GM12878 (cell line): ENCODE results near the gene SECISBP2. TPM values are rescaled to one million over a fixed set of nuclear protein-coding genes. Genes with fewer than 3 reads are reported as not detected.
A peak's percentile ranks its signal among the peaks of the same experiment; 100 is the strongest.

Source experiments
- ATAC-seq: fragments of 200-7000 bp; cut with Tn5 transposase; 3 replicates; pipeline ENCODE4 v1.9.1; 2020; ENCODE audit warnings: mild to moderate bottlenecking, moderate library complexity
- BruUV-seq: library from RNA; stranded (reverse); fragments of 400-500 nt; replicated peaks from 2 replicates; lab custom pipeline; 2021; lab: Mats Ljungman, UMichigan
- CTCF ChIA-PET: fragments of 300-600 bp; sonication (Branson Sonifier 250); formaldehyde crosslinking; extraction: SDS; loops from one replicate; lab custom pipeline; 2021; ENCODE audit warnings: inconsistent platforms; lab: Yijun Ruan, JAX
- POLR2A ChIA-PET: fragments of 350-600 bp; formaldehyde crosslinking; extraction: SDS; loops from one replicate; lab custom pipeline; 2021; ENCODE audit warnings: inconsistent platforms; lab: Charles Lee
- RAD21 ChIA-PET: fragments of 300-600 bp; sonication (Branson Sonifier 250); formaldehyde crosslinking; loops from one replicate; lab custom pipeline; 2023; ENCODE audit warnings: antibody characterized with exemption; ENCODE audit not compliant: unreplicated experiment; lab: Charles Lee
- SMC1A ChIA-PET: fragments of 300-600 bp; sonication (Branson Sonifier 250); formaldehyde crosslinking; loops from one replicate; lab custom pipeline; 2023; ENCODE audit not compliant: unreplicated experiment, uncharacterized antibody; lab: Charles Lee
- DNase-seq: peaks from one replicate; pipeline ENCODE4 v3.0.0-alpha.2; 2011; ENCODE audit warnings: low read depth, low spot score
- FAIRE-seq: peaks from 3 replicates; lab custom pipeline; 2011; peaks lifted over from hg19 to GRCh38; lab: Jason Lieb, UNC
- H2AFZ ChIP-seq: 2 replicates; pipeline ENCODE4 v1.6.0; 2011; ENCODE audit warnings: low read depth, low read length, control low read depth; ENCODE audit not compliant: control insufficient read depth
- H3K27ac ChIP-seq: 2 replicates; pipeline ENCODE4 v1.5.1; 2011; ENCODE audit warnings: control low read depth; ENCODE audit not compliant: control insufficient read depth, insufficient read depth
- H3K27me3 ChIP-seq, 2 experiments: replicated peaks in 1 of 2; 2 replicates each; pipeline versions ENCODE4 v1.6.0 to v1.6.1; 2011; ENCODE audit warnings: low read length in 1 of 2; ENCODE audit not compliant: control insufficient read depth in 2 of 2, insufficient read depth in 2 of 2
- H3K36me3 ChIP-seq, 2 experiments: 2 replicates each; pipeline ENCODE4 v1.5.1; 2011; ENCODE audit warnings: low read length in 1 of 2; ENCODE audit not compliant: control insufficient read depth in 2 of 2, insufficient read depth in 2 of 2
- H3K4me1 ChIP-seq: 2 replicates; pipeline ENCODE4 v1.6.1; 2011; ENCODE audit warnings: mild to moderate bottlenecking, low read length, moderate library complexity, mixed read lengths; ENCODE audit not compliant: control insufficient read depth, insufficient read depth
- H3K4me2 ChIP-seq: 2 replicates; pipeline ENCODE4 v1.6.0; 2011; ENCODE audit warnings: control low read depth; ENCODE audit not compliant: control insufficient read depth, insufficient read depth
- H3K4me3 ChIP-seq: fragments of 200-600 bp; sonication (generic); 2 replicates; pipeline ENCODE4 v1.5.1; 2016
- H3K79me2 ChIP-seq: 2 replicates; pipeline ENCODE4 v1.6.0; 2011; ENCODE audit warnings: low read length; ENCODE audit not compliant: control insufficient read depth, insufficient read depth
- H3K9ac ChIP-seq: 2 replicates; pipeline ENCODE4 v1.8.0; 2011; ENCODE audit warnings: low read length, control low read depth, mixed read lengths; ENCODE audit not compliant: control insufficient read depth, insufficient read depth
- H3K9me3 ChIP-seq: replicated peaks from 3 replicates; pipeline ENCODE4 v1.5.1; 2011; ENCODE audit warnings: mild to moderate bottlenecking, low read length; ENCODE audit not compliant: control insufficient read depth, insufficient read depth
- H4K20me1 ChIP-seq: 2 replicates; pipeline ENCODE4 v1.6.0; 2011; ENCODE audit not compliant: control insufficient read depth, insufficient read depth
- CBX5 ChIP-seq: sonication (generic); IDR thresholded peaks from 2 replicates; pipeline ENCODE4 v1.6.1; 2016; ENCODE audit warnings: low read depth, moderate library complexity, mild to moderate bottlenecking, inconsistent platforms
- FOS ChIP-seq: IDR thresholded peaks from 3 replicates; pipeline ENCODE4 v1.6.1; 2011; ENCODE audit warnings: borderline replicate concordance; ENCODE audit not compliant: insufficient read length; ENCODE audit errors: extremely low read depth
- HDGF ChIP-seq: fragments of 450-650 bp; IDR thresholded peaks from 2 replicates; pipeline ENCODE4 v1.6.1; 2016; ENCODE audit warnings: antibody characterized with exemption
- MEF2B ChIP-seq: fragments of 450-650 bp; IDR thresholded peaks from 2 replicates; pipeline ENCODE4 v1.6.1; 2018; ENCODE audit warnings: mild to moderate bottlenecking, moderate library complexity; ENCODE audit not compliant: partially characterized antibody, poor library complexity, severe bottlenecking
- NR2C2 ChIP-seq: IDR thresholded peaks from 2 replicates; pipeline ENCODE4 v1.6.1; 2011; ENCODE audit warnings: borderline replicate concordance, low read depth; ENCODE audit not compliant: control insufficient read depth, insufficient read length
- SPI1 ChIP-seq: IDR thresholded peaks from 2 replicates; pipeline ENCODE4 v1.6.1; 2011; ENCODE audit warnings: low read depth, mild to moderate bottlenecking, low read length, moderate library complexity, borderline replicate concordance; ENCODE audit not compliant: insufficient read depth
- SREBF1 ChIP-seq: IDR thresholded peaks from 2 replicates; pipeline ENCODE4 v1.6.1; 2012; ENCODE audit warnings: mild to moderate bottlenecking, low read length
- SRF ChIP-seq, 2 experiments: IDR thresholded peaks; 2 replicates each; pipeline ENCODE4 v1.6.1; 2011; ENCODE audit warnings: low read depth in 2 of 2, low read length in 2 of 2, mild to moderate bottlenecking in 1 of 2, moderate library complexity in 1 of 2
- STAT1 ChIP-seq: fragments of 450-650 bp; conservative IDR thresholded peaks from 2 replicates; pipeline ENCODE4 v1.6.1; 2014; ENCODE audit warnings: antibody characterized with exemption, mild to moderate bottlenecking
- YBX1 ChIP-seq: fragments of 450-650 bp; IDR thresholded peaks from 2 replicates; pipeline ENCODE4 v1.6.1; 2016; ENCODE audit warnings: antibody characterized with exemption
- YY1 ChIP-seq: IDR thresholded peaks from 2 replicates; pipeline ENCODE4 v1.6.1; 2011; ENCODE audit warnings: low read depth, mild to moderate bottlenecking, low read length
- WGBS: methylation state at CpG from one replicate; pipeline ENCODE4 v1.1.6; 2016; ENCODE audit warnings: low lambda C conversion rate; ENCODE audit not compliant: insufficient replicate concordance, insufficient coverage; ENCODE audit errors: missing lambda C conversion rate; 5-methylcytosine and 5-hydroxymethylcytosine counted together
- in situ Hi-C: fragments of 300-500 bp; cut with MboI; formaldehyde crosslinking; loops from 9 replicates; pipeline ENCODE4 v1.14.3; 2018; ENCODE audit warnings: mixed read lengths
- intact Hi-C: fragments of 100-400 bp; cut with micrococcal nuclease; formaldehyde crosslinking; loops from one replicate; pipeline ENCODE4 v1.14.2; 2022; ENCODE audit not compliant: unreplicated experiment
- polyA plus RNA-seq, 11 experiments: library from polyadenylated mRNA; depleted of rRNA in 4 of 11; unstranded in 6 of 11; stranded (reverse) in 5 of 11; fragments of >200 nt; fragmentation: Nextera tagmentation in 4 of 11; fragmentation: Illumina TruSeq in 1 of 11; extraction: Ambion mirVana in 4 of 11; extraction: Trizol in 1 of 11; gene quantifications; 1 replicate in 1 of 11; 2 replicates in 10 of 11; pipeline versions ENCODE4 v1.2.1 to v1.2.3, GENCODE V29; 2011 to 2016; ENCODE audit warnings: inconsistent platforms in 2 of 11, missing spikeins in 2 of 11, low read depth in 1 of 11
- total RNA-seq, 4 experiments: library from RNA; depleted of rRNA in 3 of 4; stranded (reverse); fragments of >200 nt in 3 of 4; fragmentation: Illumina TruSeq in 1 of 4; extraction: Trizol in 1 of 4; gene quantifications; 2 replicates each; pipeline versions ENCODE4 v1.2.1 to v1.2.3, GENCODE V29; 2013 to 2021

The SECISBP2 gene
- total and polyA plus RNA-seq, 10 of the 15 experiments (the other 5 are each of a cell fraction or from before 2014, with no cell fraction given) = 4.6 to 50.5 (median 31.9) TPM

- no peak overlapping the region for H3K9ac ChIP-seq
- H3K27ac ChIP-seq = peak overlapping the region; percentile 25
- H3K4me2 ChIP-seq = peak overlapping the region; percentile 64
- H3K4me1 ChIP-seq = peaks cover 8% of the 10 kb centered on the region
- BruUV-seq = no TSS peak
- in situ Hi-C loops = loop anchor here (25.0 kb wide), 1 partner anchor 1743 kb away; no protein-coding TSS in a partner anchor
- H3K9me3 ChIP-seq = no peaks in the 10 kb centered on the region
- DNase-seq = no peak
- ChIA-PET CTCF (interaction anchor here (0.7 to 1.4 kb wide), 2 partner anchors 7 to 26 kb away, joined by 3 read pairs; no protein-coding TSS in a partner anchor), RAD21 (interaction anchor here (1.2 kb wide), 1 partner anchor 246 kb away, joined by 3 read pairs; no protein-coding TSS in a partner anchor), POLR2A (no interaction called here), SMC1A (no interaction called here)
- no peaks in the 10 kb centered on the region for H3K27me3 ChIP-seq
- H4K20me1 ChIP-seq = no peaks in the 10 kb centered on the region
- TF ChIP-seq FOS (no peak), HDGF (no peak), CBX5 (no peak), YBX1 (no peak), MEF2B (no peak), SRF (IDR thresholded peaks at IDR 0.05; ENCODE audit: low read depth in 2 of 2, low read length in 2 of 2) (no peak), SPI1 (no peak), SREBF1 (no peak), STAT1 (no peak), NR2C2 (no peak), YY1 (no peak)
- no peak for FAIRE-seq
- H3K36me3 ChIP-seq = no peaks in the 10 kb centered on the region
- no peak overlapping the region for H3K4me3 ChIP-seq
- no peak for ATAC-seq
- intact Hi-C loops = no loop called here
- H2AFZ ChIP-seq = peak overlapping the region; percentile 48
- WGBS = 2% methylated on average over 2 of the region's 2 CpGs
- H3K79me2 ChIP-seq = peaks cover 6% of the 10 kb centered on the region
Observed at GRCh38 chr9:89304834-89305188, 13.5 kb upstream of the SECISBP2 start.
